HG02642 (cell line): ENCODE results near the gene PSMD6.
A peak's percentile ranks its signal among the peaks of the same experiment; 100 is the strongest.

ENCODE experiments used
- ATAC-seq: cut with Tn5 transposase; IDR thresholded peaks from one replicate; pipeline ENCODE4 v1.9.1; 2021; ENCODE audit warnings: mild to moderate bottlenecking; ENCODE audit not compliant: unreplicated experiment, poor library complexity

The PSMD6 gene

DNA sequence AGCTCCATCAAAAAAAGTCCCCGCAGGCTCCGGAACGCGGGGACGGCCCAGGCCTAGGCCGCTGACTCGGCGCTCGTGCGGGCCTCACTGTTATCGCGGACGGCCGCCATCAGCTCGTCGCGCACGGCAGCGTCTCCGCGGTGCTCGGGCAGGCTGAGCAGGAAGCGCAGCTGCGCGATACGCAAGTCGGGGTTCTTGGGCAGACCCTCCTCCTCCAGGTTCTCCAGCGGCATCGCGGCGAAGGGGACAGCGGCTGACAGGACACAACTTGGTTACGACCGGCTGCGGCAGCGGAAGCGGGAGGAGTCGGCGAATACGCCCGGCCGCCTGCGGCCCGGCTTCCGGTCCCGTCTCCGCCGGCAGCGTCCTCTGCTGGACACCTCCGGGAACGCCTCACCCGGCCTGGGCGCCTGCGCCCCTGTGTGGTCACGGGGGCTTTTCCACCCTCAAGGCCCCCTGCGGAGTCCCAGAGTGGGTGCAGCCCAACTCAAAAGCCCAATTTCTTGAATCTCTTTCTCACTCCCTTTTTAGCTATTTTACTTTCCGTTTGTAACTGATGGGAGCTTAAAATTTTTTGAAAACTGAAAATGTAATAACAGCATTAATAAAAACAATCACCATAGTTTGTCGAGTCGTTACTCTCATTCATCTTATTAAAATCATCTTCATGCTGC is at the start of gene PSMD6:
Gene PSMD6, minus strand, starts transcription at position 308 of the 674 bp plus-strand sequence. Its CDS starts 75 bp downstream, at position 233.
- peak; percentile 99 for ATAC-seq

GRCh38 chr3:64072126-64072525 is 48.8 kb upstream of the PSMD6 start:
- no peak for ATAC-seq

DNA sequence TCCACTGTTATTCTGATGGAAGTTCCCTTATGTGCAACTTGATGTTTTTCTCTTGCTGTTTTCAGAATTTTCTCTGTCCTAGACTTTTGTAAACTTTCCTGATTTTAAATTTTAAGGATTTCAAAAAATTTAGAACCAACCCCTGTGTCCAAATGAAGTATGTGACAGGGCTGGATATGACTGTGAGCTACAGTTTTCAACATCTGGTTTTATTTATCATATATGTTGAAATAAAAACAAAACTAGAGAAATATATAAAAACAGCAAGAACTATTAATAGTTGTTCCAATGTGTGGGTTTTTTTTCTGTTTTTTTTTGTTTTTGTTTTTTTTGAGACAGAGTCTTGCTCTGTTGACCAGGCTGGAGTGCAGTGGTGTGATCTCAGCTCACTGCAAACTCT is 47.4 kb upstream of the PSMD6 start:
- no peak for ATAC-seq

DNA sequence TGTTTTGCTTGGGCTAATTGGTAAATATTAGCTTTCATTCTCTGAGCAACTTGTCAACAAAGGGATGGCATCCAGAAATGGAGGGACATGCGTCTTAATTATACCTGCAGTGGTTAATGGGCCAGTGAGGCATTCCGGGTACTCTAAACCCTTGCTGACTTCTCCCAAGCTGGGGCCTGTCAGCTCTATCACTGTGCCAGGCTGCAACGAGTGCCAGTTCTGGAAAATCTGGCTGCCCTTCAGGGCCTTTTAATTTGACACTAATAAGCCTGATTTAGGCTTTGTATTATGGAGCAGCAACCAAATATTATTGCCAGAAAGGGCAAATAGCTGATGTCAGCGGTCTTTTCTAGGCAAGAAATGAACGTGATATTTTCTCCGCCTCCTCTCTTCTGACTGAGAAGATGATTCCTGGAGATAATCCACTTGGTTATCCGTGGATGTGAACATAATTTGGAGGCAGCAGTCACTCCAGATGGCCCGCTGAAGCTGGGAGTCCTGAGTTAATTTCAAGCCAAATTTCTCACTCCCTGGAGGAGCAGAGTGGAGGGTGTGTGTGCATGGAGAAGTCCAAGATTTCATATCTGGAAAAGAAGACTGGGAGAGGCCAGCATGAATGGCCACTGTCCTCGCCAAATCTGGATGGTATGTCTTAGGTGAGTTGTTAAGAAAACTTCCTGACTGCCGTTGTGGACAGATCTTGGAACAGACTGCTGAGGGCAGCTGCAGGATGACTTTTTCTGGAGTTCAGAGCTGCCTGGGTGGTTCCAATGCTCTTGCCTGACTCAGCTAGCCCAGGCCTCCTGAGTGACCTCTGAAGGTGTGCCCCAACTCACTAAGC is 44.4 kb upstream of the PSMD6 start:
- no peak for ATAC-seq

- no peak for ATAC-seq
Measured at GRCh38 chr3:64064804-64065203, 41.5 kb upstream of the PSMD6 start.

DNA sequence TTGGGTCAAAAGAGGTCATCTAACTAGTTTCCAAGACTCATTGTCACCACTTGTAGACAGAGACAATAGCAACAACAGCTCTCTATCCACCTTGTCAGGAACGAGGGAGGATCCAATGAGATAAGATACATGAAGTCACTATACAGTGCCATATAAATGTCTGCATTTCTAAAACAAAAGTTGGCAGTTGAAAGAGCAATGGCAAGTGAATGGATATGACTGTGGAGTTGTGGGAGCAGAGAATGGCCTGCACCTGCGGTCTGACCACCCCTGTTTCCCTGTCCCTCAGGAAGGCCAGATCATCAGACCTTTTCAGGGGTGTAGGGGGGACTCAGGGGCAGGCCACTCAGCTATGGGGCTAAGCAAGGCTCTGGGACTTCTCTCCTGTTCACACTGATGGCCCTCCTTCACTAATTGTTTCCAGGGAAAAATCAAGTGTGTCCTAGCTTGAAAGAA is 40.7 kb upstream of the PSMD6 start:
- ATAC-seq, result no peak

- no peak for ATAC-seq
Measured at GRCh38 chr3:64063207-64063982, 40.1 kb upstream of the PSMD6 start.

GRCh38 chr3:64061628-64062027 is 38.3 kb upstream of the PSMD6 start:
- no peak for ATAC-seq

- ATAC-seq, result no peak
Measured at GRCh38 chr3:64059484-64060175, 36.3 kb upstream of the PSMD6 start.

DNA sequence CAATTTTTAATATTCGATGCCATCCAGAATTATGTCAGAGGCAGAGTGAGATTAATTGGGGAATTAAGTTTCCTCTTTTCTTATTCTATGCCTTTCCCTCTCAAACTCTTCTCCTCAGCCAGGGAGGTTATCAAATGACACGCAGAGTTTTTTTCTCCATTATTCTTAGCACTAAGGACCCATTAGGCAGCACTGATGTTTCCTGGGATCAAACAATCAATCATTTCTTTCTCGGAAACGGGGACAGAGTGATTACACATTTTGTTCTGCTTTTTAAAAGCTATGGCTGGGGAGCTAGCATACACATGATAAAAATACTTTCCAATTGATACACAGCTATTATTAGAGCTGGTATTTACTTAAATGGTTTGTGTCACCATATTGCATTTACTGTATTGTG is 35.3 kb upstream of the PSMD6 start:
- ATAC-seq, result no peak

GRCh38 chr3:64057231-64057630 is 33.9 kb upstream of the PSMD6 start:
- no peak for ATAC-seq

DNA sequence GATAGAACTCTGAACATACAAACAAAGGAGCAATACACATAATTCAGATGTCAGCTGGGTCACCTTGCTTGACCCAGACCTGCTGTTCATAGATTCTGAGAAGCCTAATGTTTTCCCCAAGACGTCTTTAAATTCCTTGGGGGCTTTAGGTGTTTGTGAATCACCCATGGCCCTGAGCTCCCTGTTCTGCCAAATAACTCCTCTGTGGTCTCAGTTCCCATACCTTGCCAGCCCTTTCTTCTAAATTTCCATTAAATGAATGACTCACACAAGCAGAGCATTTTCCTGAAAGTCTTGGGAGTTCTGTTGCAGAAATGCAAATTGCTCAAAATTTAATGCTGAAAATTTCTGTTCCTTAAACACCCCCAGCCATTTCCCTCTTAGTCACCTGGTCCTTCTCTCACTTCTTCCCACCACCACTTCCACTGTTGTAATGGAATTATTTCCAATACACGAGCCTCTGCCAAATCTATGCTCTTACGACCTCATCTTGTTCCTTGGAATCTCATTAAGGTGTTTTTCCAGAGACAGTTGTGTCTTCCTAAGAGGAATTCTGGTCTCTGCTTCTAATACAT is 33.4 kb upstream of the PSMD6 start:
- no peak for ATAC-seq

DNA sequence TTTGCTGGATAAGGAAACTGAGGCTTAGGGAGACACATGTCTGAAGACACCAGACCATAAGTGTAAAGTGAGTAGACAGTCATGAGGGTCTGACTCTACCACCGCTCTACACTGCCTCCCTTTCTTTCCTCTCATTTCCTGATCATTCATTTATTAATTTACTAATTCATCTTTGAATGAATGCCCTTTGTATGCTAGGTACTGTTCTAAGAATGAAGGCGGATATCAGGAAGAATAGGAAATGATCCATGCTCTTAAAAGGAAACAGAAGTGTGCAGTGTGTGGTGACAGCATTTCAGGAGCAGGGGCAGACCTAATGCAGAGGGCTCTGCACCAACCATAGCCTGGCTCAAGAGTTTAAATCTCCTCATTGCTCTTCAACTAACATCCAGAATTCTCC is 31.8 kb upstream of the PSMD6 start:
- ATAC-seq, result no peak

GRCh38 chr3:64054488-64054887 is 31.2 kb upstream of the PSMD6 start:
- ATAC-seq, result no peak

GRCh38 chr3:64053581-64053980 is 30.3 kb upstream of the PSMD6 start:
- no peak for ATAC-seq

DNA sequence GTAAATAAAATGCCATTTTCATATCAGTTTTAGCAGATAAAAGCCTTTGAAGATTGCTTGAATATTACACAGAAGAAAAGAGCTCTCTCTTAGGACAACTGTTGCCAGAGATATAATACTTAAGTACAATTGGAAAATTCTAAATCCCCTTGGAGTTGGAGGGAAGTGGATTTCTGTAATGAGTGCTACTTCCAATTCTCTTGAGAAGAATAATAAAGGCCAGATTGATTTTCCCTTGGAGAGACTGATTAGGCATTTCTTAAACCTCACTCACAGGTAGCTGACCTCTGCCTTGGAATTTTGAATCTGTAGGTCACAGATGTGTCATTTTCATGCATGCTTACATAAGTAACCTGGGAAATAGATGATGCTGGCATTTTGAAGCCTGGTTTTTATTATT is 29.8 kb upstream of the PSMD6 start:
- ATAC-seq, result no peak

GRCh38 chr3:64049832-64050231 is 26.5 kb upstream of the PSMD6 start:
- ATAC-seq, result no peak

- no peak for ATAC-seq
Measured at GRCh38 chr3:64049136-64049535, 25.8 kb upstream of the PSMD6 start.

DNA sequence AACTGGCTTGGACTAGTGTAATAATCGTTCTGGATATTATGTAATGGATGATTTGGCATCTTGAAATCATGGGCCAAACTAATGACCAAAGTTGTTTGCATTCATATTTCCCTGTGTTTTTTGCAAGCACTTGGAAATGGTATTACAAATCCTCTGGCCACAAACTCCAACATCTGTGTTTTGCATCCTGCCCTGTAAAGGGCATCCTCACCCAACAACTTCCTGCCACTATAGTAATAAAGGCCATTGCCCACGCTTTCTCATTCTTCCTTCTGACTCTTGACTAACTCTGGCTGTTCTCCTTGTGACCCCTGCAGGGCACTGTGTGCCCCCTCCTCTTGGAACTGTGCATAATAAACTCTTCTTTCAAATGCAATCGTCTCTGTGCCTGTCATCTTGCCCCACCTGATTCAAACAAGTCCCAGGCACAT is 25.4 kb upstream of the PSMD6 start:
- ATAC-seq, result no peak

DNA sequence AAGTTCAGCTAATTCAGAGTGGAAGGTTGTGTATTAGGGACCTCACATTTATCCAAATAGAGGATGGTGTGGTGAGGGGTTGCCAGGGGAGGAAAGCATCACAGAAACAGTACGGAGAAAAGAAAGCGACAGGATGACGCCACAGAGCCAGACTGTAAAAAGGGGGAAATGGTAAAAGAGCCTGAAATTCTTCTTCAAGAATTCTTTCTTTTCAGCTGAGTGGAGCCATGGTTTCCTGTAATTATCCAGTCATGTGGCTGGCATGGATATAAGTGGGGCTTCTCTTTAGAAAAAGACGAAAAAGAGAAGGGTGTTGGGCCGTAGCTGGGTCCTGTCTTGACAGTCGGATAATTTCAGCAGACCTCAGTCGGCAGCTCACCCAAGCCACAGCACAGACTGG is 24.5 kb upstream of the PSMD6 start:
- ATAC-seq, result no peak
